Chondrocyte (in vitro differentiated cells): ENCODE results near the gene ESPNL. TPM values are rescaled to one million over a fixed set of nuclear protein-coding genes. Genes with fewer than 3 reads are reported as not detected.

Experiments used
- DNase-seq: peaks from one replicate; pipeline ENCODE4 v3.0.0; 2021; ENCODE audit warnings: mixed read lengths, low spot score
- H3K27ac Mint-ChIP-seq: one replicate; pipeline ENCODE4 v1.8.0; 2021; ENCODE audit warnings: mild to moderate bottlenecking, moderate library complexity, mixed read lengths; ENCODE audit not compliant: unreplicated experiment
- H3K27me3 Mint-ChIP-seq: 2 replicates; pipeline ENCODE4 v1.8.0; 2021; ENCODE audit warnings: low read depth, mixed read lengths
- H3K36me3 Mint-ChIP-seq: 2 replicates; pipeline ENCODE4 v1.8.0; 2021; ENCODE audit warnings: low read depth, mixed read lengths
- H3K4me1 Mint-ChIP-seq: 2 replicates; pipeline ENCODE4 v1.8.0; 2021; ENCODE audit warnings: low read depth, mild to moderate bottlenecking, mixed read lengths
- H3K4me3 Mint-ChIP-seq: one replicate; pipeline ENCODE4 v1.8.0; 2021; ENCODE audit warnings: mild to moderate bottlenecking, moderate library complexity, mixed read lengths; ENCODE audit not compliant: unreplicated experiment
- H3K9me3 Mint-ChIP-seq: 2 replicates; pipeline ENCODE4 v1.8.0; 2021; ENCODE audit warnings: low read depth, mixed read lengths
- total RNA-seq: library from RNA; stranded (reverse); gene quantifications from 3 replicates; pipeline ENCODE4 v1.2.1, GENCODE V29; 2021
- TF ChIP-seq, protein P1 (sequence below): fragments of 200-600 bp; sonication (generic); IDR thresholded peaks from 2 replicates; pipeline ENCODE4 v1.5.0; 2021; ENCODE audit warnings: antibody characterized with exemption, mild to moderate bottlenecking, moderate library complexity

The ESPNL gene
- total RNA-seq, 1 donor from 2014 or later, result 0.07 TPM

DNA sequence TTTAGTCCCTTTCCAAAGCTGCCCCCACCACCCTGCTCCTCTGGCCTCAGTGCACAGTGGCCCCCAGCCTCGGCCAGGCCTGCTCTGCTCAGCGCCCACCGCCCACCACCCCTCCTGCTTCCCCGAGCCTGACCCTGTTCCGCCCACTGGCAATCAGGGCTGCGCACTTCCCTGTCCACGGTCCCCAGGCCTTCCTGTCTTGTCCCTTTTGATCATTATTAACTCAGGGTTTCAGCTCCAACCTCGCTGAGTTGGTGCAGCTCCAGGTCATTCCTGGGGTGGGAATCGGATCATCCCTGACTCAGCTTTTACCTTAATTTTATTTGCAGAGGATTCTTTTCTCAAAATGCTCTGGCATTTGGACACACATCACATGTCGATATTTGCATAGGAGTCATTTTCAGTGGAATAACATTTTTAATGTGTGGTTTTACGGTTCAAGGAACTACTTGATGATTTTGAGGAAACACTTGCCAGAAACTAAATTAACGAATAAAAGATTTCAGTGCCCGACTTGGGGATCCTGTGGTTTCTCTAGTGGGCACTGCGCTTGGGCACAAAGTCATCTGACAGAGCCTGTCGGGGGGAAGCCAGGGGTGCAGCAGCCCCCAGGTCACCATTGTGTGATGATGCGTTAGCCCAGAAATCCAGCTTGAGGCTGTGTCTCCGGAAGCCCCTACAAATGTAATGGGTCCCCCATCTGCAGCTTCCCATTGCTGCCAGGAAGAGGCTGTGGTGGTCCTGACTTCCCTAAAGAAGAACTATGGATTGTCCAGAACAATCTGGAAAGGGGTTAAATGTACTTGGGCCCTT, 1.0 kb upstream of the ESPNL start:
- TF ChIP-seq, protein P1, sequence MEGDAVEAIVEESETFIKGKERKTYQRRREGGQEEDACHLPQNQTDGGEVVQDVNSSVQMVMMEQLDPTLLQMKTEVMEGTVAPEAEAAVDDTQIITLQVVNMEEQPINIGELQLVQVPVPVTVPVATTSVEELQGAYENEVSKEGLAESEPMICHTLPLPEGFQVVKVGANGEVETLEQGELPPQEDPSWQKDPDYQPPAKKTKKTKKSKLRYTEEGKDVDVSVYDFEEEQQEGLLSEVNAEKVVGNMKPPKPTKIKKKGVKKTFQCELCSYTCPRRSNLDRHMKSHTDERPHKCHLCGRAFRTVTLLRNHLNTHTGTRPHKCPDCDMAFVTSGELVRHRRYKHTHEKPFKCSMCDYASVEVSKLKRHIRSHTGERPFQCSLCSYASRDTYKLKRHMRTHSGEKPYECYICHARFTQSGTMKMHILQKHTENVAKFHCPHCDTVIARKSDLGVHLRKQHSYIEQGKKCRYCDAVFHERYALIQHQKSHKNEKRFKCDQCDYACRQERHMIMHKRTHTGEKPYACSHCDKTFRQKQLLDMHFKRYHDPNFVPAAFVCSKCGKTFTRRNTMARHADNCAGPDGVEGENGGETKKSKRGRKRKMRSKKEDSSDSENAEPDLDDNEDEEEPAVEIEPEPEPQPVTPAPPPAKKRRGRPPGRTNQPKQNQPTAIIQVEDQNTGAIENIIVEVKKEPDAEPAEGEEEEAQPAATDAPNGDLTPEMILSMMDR, result no peak
- Mint-ChIP-seq H3K4me3 (no peak overlapping the region), H3K27ac (no peak overlapping the region), H3K27me3 (no peaks in the 10 kb centered on the region), H3K9me3 (no peaks in the 10 kb centered on the region), H3K4me1 (peaks cover 5% of the 10 kb centered on the region), H3K36me3 (no peaks in the 10 kb centered on the region)
- no peak for DNase-seq

DNA sequence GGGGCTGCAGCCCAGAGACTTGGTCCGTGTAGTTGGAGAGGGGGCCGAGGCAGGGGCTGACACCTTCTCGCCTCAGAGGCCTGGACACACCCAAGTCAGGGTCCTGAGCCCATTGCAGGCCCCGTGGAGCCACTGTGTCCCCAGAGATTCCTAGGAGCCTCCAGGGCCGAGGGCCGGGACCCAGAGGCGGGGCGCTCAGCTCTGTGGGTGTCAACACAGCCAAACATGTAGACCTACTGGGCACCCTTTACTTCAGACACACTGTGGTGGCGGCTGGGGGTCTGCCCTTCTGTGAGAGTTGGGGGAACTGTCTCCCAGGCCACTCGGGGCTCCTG, 459 bp upstream of the ESPNL start:
- no peak overlapping the region for H3K4me3 Mint-ChIP-seq
- no peaks in the 10 kb centered on the region for H3K36me3 Mint-ChIP-seq
- TF ChIP-seq, protein P1, result no peak
- DNase-seq, result no peak
- H3K27ac Mint-ChIP-seq, result no peak overlapping the region
- H3K27me3 Mint-ChIP-seq, result no peaks in the 10 kb centered on the region
- H3K4me1 Mint-ChIP-seq, result peaks cover 5% of the 10 kb centered on the region
- no peaks in the 10 kb centered on the region for H3K9me3 Mint-ChIP-seq

DNA sequence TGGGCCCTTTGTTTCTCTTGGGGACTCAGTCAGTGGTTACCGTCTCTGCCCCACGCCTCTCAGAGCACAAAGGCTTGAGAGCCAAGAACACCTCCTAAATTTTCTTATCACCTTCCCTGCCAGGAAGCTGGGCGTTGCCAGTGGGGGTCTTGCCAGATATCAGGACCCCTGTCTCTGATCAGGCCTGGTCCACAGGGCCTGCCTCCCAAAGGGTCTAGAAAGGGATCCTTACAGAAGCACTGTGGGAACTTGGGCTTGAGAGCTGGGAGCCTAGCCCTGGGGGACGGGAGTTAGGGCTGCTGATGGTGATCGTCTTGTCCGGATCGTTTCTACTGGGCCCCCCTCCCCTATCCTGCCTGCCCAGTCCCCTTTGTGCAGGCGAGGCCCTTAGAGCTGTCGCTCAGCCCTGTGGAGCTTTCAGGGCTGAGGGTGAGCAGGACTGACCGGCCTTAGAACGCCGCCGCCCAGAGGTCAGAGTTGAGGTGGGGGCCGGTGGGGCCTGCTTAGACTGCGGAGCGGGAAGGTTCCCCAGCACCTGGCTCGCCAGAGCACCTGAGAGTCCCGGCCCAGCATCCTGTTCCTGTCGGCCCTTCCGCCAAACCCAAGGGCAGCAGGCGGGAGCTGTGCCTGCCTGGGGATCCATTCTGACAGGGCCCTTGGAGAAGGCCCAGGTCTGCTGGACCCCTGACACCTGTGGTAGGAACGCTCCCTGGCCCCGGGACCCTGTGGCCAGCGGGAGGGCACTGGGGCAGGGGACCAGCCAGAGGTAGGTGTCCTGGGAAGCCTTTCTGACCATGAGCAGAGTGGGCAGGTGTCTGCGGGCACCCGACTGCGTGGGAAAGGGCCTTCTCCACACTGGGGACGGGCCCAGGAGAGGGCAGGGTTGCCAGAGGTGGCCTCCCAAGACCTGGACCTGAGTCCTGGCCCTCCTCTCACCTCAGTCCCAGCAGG, 956 bp downstream of the ESPNL start:
- no peaks in the 10 kb centered on the region for H3K36me3 Mint-ChIP-seq
- H3K27ac Mint-ChIP-seq, result no peak overlapping the region
- TF ChIP-seq, protein P1, result no peak
- peaks cover 4% of the 10 kb centered on the region for H3K4me1 Mint-ChIP-seq
- no peaks in the 10 kb centered on the region for H3K9me3 Mint-ChIP-seq
- no peak overlapping the region for H3K4me3 Mint-ChIP-seq
- no peaks in the 10 kb centered on the region for H3K27me3 Mint-ChIP-seq
- no peak for DNase-seq

DNA sequence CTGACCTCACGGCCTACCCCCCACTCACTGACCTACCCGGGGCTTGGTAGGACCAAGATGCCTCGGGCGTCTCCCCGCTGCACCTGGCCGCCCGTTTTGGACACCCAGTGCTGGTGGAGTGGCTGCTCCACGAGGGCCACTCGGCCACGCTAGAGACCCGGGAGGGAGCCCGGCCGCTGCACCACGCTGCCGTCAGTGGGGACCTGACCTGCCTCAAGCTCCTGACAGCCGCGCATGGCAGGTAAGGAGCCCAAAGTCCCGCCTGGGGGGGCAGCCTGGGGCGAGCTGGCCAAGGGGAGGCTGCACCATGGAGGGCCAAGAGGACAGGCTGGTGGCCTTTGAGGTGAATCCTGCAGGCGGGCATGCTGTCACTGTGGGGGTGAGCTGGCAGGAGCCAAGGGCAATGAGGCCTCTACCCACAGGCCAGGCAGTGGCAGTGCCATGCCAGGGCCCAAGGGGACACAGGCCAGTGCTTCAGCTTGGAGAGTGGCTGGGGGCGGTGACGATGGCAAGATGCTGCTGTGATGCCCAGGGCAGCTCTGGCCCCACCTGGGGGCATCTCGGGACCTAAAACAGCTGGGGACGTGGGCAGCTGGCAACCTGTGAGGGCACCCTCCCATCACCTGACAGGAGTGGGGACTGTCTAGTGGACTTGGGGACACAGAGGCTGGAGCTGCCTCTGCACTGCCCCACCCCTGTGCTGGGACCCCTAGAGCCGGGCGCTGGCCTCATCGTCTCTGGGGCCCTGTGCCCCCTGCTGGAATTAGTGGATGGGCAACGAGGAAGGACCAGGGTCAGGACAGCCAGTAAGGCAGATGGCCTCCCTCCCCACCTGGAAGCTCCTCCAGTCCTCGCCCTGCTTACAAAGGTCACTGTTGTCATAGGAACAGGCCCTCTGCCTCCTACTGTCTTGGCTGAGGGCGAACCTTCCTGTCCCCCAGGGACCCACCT, 2.0 kb downstream of the ESPNL start:
- TF ChIP-seq, protein P1, result no peak
- H3K4me3 Mint-ChIP-seq, result no peak overlapping the region
- peak; percentile 94 for DNase-seq
- H3K36me3 Mint-ChIP-seq, result no peaks in the 10 kb centered on the region
- H3K4me1 Mint-ChIP-seq, result no peaks in the 10 kb centered on the region
- no peaks in the 10 kb centered on the region for H3K27me3 Mint-ChIP-seq
- H3K9me3 Mint-ChIP-seq, result no peaks in the 10 kb centered on the region
- no peak overlapping the region for H3K27ac Mint-ChIP-seq
